IPS-18c (cell line): ENCODE results near the gene PHACTR1.
A peak's percentile ranks its signal among the peaks of the same experiment; 100 is the strongest.
"Not testable (repeated sequence)": the region's sequence is repeated elsewhere in the genome, so short reads cannot be mapped to it uniquely, and the experiment has no call there.

Source experiments
- H3K4me3 ChIP-seq: 2 replicates; pipeline ENCODE4 v1.7.0; 2013; ENCODE audit warnings: low read depth, mild to moderate bottlenecking, low read length, moderate library complexity; ENCODE audit not compliant: insufficient read depth
- H3K9me3 ChIP-seq: one replicate; pipeline ENCODE4 v1.6.1; 2013; ENCODE audit warnings: mild to moderate bottlenecking, low read length, moderate library complexity; ENCODE audit not compliant: control insufficient read depth, insufficient read depth

The PHACTR1 gene

DNA sequence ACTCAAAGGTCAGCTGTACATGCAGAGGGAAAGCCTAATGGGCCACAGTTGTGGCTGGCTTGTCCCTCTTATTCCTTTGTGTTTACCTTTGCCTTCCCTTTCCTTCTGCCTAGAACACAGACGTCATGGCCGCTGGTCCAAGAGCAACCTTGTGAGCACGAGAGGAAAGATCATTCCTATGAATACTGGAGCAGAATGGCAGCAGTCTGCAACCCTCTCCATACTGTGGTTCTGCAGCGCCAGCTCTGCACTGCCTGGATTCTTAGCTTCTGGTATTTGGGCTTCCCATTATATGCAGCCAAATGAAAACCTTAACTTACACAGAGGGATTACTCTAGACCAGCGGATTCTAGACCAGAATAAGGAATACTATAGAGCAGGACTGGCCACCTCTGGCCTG, 599.3 kb downstream of the PHACTR1 start:
- no peaks in the 10 kb centered on the region for H3K9me3 ChIP-seq
- no peak overlapping the region for H3K4me3 ChIP-seq

DNA sequence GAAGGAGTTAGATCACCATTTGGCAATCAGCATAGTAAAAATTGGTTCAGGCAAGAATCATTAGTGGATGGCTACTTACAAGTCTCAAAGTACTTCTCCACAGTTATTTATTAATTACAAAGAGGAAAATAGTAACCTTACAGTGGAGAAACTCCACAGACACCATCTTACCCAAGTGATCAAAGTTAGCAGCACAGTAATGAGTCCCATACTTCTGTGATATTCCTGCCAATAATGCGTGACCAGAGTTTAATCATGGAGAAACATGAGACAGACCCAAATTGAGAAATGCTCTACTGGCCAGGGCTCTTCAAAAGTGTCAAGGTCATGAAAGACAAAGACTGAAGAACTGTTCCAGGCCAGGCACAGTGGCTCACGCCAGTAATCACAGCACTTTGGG, 602.3 kb downstream of the PHACTR1 start:
- H3K4me3 ChIP-seq = no peak overlapping the region
- H3K9me3 ChIP-seq = no peaks in the 10 kb centered on the region

DNA sequence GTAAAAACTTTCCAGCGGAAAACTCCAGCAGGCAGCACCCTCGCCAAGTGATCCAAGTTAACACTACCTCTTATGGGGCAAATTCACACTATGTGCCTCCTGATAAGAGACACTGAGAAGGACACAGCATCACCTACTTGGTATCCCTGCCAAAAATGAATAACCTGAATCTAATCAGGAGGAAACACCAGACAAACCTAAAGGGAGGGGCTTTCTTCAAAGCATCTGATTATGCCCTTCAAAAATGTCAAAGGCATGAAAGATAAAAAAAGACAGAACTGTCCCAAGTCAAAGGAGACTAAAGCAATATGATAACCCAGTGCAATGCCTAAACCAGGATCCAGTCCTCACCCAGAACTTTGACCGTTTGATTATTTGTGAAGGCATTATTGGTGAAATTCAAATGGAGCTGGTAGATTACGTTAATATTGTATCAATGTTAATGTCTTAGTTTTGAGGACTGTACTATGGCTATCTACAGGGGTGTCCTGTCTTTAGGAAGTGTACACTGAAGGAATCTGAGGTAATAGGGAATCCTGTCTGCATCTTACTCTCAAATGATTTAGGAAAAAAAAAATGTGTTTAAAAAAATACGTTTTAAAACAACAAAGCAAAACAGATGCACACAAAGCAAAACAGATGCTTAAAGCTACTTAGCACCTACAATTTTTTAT, 603.5 kb downstream of the PHACTR1 start:
- H3K4me3 ChIP-seq = no peak overlapping the region

DNA sequence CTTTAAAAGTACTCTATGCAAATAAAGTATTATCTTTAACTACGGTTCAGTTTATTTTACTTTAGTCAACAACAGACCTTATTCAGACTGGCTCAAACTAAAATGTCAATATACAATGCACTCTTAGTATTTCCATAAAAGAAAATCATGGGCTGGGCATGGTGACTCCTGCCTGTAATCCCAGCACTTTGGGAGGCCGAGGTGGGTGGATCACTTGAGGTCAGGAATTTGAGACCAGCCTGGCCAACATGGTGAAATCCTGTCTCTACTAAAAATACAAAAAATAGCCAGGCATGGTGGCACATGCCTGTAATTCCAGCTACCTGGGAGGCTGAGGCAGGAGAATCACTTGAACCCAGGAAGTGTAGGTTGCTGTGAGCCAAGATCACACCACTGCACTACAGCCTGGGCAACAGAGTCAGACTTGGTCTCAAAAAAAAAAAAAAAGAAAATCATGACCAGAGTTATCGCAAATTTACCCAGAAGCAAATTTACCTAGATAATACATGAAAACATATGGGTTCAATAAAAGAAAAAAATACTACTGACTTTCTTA, 609.5 kb downstream of the PHACTR1 start:
- H3K9me3 ChIP-seq, H3K4me3 ChIP-seq: not testable (repeated sequence)

More for the DNA sequence above, 603.5 kb downstream of the PHACTR1 start:
- H3K9me3 ChIP-seq = no peaks in the 10 kb centered on the region

DNA sequence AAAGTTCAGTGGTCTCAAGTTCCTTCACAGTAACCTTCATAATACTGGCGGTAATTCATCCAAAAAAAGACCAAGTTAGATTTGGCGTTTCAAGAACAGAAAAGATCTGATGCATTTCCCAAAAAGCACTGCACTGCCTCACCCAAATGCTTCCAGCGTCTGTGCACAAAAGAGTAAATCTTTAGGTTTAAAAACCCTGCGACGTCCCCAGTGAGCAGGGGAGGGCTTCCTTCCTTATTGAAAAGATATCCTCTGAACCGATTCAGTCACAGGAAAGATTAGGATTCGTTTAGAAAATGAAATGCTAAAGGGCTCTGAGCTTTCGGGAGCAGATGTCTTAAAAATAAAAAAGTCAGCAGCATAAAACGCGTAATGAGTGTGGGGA, 611.1 kb downstream of the PHACTR1 start:
- no peaks in the 10 kb centered on the region for H3K9me3 ChIP-seq
- peak overlapping the region; percentile 67 for H3K4me3 ChIP-seq

DNA sequence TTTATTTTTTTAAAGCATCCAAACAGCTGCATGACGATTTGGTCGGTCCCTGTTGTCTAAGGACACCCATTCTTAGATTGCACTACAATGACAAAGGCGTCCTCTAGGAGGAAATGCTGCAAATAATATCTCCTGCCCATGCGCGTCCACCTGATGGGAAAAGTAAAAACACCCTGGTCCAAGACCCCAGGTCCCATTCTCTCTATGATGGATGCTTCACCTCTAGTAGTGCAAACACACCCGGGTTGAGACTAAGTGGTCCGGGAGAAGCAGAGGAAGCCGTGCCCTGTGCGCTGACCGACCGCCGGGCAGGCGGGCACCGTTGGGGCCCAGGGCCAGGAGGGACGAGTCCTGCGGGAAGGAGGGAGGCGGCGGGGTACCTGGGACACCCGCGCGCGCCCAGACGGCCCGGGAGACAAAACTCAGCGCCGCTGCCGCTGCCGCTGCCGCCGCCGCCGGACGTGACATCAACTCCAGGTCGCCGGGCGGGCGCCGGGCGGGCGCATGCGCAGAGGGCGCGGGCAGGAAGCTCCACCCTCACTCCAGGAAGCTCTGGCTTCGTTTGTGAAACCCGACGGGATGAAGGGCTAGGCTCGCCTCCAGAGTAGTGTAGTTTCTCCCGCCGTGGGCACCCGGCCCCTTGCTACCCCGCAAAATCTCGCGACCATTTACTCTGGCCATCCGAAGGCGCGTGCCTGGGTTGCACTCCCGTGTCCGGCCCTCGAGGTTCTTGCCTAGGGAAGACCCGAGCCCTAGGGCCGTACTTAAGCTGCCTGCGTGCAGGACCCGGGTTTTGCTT, 611.7 kb downstream of the PHACTR1 start, which contains the start of gene TBC1D7:
TSS of gene TBC1D7 (minus strand) at position 462 of the 799 bp plus-strand sequence. CDS start 1,639 bp downstream, outside the sequence.
- Histone ChIP-seq H3K4me3 (peak within 1 kb of the TSS; percentile 67), H3K9me3 (no peaks in the 10 kb centered on the region)

DNA sequence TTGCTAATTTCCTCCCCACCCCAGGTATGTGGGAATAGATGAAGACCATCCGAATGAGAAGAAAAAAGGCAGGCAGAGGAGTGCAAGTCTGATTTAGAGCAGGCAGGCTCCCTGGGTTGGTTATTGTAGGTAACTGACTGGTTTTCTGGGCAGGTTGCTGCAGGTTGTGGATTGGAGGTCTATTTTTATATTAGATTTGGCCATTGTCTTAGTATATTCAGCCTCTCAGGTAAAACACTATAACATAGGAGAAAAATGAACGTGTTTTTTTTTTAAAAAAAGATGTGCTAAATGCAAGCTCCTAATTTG, 612.3 kb downstream of the PHACTR1 start:
- peak overlapping the region; percentile 67 for H3K4me3 ChIP-seq
- no peaks in the 10 kb centered on the region for H3K9me3 ChIP-seq

DNA sequence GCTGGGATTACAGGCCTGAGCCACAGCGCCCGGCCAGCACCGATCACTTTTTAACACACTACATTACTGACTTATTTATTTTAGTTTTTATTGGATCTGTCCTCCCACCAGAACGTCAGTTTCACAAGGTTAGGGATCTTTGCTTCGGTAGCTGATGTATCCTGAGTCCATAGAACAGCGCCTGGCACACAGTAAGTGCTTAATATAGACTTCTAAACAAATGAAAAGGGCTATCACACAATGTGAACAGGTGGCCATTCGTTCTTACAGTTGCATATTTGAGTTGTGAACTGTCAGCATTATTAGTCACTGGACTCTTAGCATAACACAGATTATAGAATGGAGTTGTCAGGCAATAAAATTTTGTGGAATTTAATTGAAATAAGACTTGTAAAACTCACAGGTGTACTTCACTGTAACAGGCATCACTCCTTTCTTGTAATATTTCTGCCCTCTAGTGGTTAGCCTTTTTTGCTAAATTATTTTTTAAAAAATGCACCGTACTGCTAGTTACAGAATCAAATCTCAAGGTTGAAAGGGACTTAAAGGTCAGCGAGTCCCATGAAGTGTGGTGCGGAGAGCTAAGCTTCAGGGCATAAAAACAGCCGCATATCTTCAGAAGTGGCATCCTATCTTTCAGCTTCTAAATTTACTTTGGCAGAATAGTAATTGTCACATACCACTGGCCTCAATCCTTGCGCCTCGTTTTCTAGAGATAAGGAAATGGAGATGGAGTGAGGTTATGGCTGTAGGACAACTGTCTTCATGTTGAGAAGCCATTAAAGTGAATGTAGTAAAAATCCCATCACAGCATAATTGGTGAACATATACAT, 615.2 kb downstream of the PHACTR1 start:
- no peak overlapping the region for H3K4me3 ChIP-seq

DNA sequence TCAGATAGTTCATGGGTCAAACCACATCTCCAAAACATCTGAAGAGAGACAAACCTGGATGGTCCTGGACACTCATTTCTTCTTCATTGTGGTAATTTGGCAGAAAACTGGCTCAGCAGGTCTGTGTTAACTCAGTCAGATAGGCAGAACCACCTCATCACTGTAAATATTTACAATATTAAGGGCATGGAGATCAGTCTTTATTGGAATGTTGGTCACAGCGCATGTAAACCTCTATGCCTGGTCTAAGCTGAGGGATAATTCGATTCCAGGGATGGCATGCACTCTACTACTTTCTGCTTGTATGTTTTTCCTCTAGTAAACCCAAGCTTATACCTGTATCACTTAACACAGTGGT, 615.8 kb downstream of the PHACTR1 start:
- H3K9me3 ChIP-seq = no peaks in the 10 kb centered on the region

More for the DNA sequence above, 615.2 kb downstream of the PHACTR1 start:
- H3K9me3 ChIP-seq = no peaks in the 10 kb centered on the region

DNA sequence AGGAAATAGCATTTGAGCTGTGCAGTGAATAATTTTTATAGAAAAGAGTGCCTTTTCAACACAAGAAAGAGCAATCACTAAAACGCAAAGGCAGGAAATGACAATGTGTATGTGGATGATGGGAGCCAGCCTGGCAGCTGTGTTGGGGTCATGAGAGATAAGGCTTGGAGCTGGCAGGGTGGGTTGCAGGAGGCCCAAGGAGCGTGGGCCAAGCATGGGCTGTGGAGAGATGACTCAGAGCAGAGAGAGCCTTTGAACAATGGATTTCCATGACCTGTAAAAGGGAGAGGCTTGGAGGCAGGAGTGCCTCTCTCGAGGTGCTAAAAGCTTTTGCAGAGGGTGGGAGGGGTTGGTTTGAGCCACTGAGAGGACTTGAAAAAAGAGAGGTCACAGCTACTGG, 618.4 kb downstream of the PHACTR1 start:
- no peaks in the 10 kb centered on the region for H3K9me3 ChIP-seq

More for the DNA sequence above, 615.8 kb downstream of the PHACTR1 start:
- no peak overlapping the region for H3K4me3 ChIP-seq

DNA sequence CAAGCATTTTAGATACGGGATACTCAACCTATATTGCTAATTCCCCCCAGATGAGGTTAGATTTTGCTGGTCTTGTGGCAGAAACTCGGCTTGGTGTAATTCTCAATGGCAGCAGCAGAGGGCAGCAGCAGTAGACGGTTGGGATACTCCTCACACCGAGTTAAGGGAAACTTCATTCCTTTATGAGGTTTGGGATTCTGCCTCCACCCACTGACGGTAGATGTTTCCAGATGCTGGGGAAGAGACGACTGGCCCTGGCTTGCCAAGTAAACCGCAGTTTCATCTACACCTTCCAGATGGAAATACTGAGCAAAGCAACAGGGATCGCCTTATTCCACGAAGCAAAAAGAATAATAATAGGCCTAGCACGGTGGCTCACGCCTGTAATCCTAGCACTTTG, 620.0 kb downstream of the PHACTR1 start:
- no peak overlapping the region for H3K4me3 ChIP-seq
- no peaks in the 10 kb centered on the region for H3K9me3 ChIP-seq

More for the DNA sequence above, 618.4 kb downstream of the PHACTR1 start:
- no peak overlapping the region for H3K4me3 ChIP-seq

DNA sequence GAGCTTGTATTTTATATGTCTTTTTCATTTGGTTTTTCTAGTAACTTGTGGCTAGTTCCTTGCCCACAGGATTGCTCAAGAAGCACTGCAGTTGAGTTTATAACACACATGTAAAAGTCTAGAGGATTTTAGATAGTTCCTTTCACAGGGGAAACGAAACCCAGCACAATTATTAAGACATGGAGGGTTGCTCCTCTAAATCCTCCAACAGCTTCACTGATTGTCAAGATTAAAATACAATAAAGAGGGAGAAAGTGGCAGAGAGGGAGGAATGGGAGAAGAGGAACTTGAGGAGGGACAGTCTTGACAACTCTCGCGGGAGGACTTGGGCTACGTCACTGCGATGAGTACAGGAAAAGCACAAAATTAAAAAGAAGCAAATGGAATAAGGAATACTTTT, 621.5 kb downstream of the PHACTR1 start:
- Histone ChIP-seq H3K4me3 (no peak overlapping the region), H3K9me3 (no peaks in the 10 kb centered on the region)
